ENCODE data around the gene USP40.
"Not testable (repeated sequence)": the region's sequence is repeated elsewhere in the genome, so short reads cannot be mapped to it uniquely, and the experiment has no call there.

The USP40 gene

GRCh38 chr2:233566141-233566956, at the start of gene USP40:
USP40 (minus strand) TSS chr2:233566782; CDS start chr2:233565554, 1,228 bp downstream.
- peak; percentile 3 to 38 (median 13) for DNase-seq (ENCODE audit: low read depth in 3 of 3, low spot score in 1 of 3)

- DNase-seq (ENCODE audit: low read depth in 3 of 3, low spot score in 1 of 3): no peak
These were observed 44.7 kb upstream of the USP40 start for GRCh38 chr2:233611284-233611683.

GRCh38 chr2:233605680-233606079, 39.1 kb upstream of the USP40 start:
- no peak for DNase-seq (ENCODE audit: low read depth in 3 of 3, low spot score in 1 of 3)

- DNase-seq (ENCODE audit: low read depth in 3 of 3, low spot score in 1 of 3): no peak
These were observed 38.2 kb upstream of the USP40 start for GRCh38 chr2:233604826-233605225.

- DNase-seq (ENCODE audit: low read depth in 3 of 3, low spot score in 1 of 3): no peak
These were observed 36.9 kb upstream of the USP40 start for GRCh38 chr2:233603520-233603919.

GRCh38 chr2:233602076-233602475, 35.5 kb upstream of the USP40 start:
- no peak for DNase-seq (ENCODE audit: low read depth in 3 of 3, low spot score in 1 of 3)

GRCh38 chr2:233600386-233600785, 33.8 kb upstream of the USP40 start:
- no peak for DNase-seq (ENCODE audit: low read depth in 3 of 3, low spot score in 1 of 3)

- no peak for DNase-seq (ENCODE audit: low read depth in 3 of 3, low spot score in 1 of 3)
These were observed 32.4 kb upstream of the USP40 start for GRCh38 chr2:233598952-233599351.

- DNase-seq (ENCODE audit: low read depth in 3 of 3, low spot score in 1 of 3): no peak
These were observed 30.9 kb upstream of the USP40 start for GRCh38 chr2:233597522-233597921.

- DNase-seq (ENCODE audit: low read depth in 3 of 3, low spot score in 1 of 3): no peak
These were observed 26.6 kb upstream of the USP40 start for GRCh38 chr2:233593201-233593600.

- not testable (repeated sequence) for DNase-seq (ENCODE audit: low read depth in 3 of 3, low spot score in 1 of 3)
These were observed 26.1 kb upstream of the USP40 start for GRCh38 chr2:233592706-233593105.

GRCh38 chr2:233588400-233588799, 21.8 kb upstream of the USP40 start:
- DNase-seq (ENCODE audit: low read depth in 3 of 3, low spot score in 1 of 3): no peak

- DNase-seq (ENCODE audit: low read depth in 3 of 3, low spot score in 1 of 3): no peak
These were observed 17.6 kb upstream of the USP40 start for GRCh38 chr2:233584210-233584609.

GRCh38 chr2:233583217-233583965, 16.8 kb upstream of the USP40 start:
- not testable (repeated sequence) for DNase-seq (ENCODE audit: low read depth in 3 of 3, low spot score in 1 of 3)

GRCh38 chr2:233577341-233577740, 10.8 kb upstream of the USP40 start:
- DNase-seq (ENCODE audit: low read depth in 3 of 3, low spot score in 1 of 3): not testable (repeated sequence)

- no peak for DNase-seq (ENCODE audit: low read depth in 3 of 3, low spot score in 1 of 3)
These were observed 5.9 kb upstream of the USP40 start for GRCh38 chr2:233572468-233572867.

GRCh38 chr2:233571462-233571861, 4.9 kb upstream of the USP40 start:
- DNase-seq (ENCODE audit: low read depth in 3 of 3, low spot score in 1 of 3): no peak

GRCh38 chr2:233571001-233571400, 4.4 kb upstream of the USP40 start:
- no peak for DNase-seq (ENCODE audit: low read depth in 3 of 3, low spot score in 1 of 3)

- DNase-seq (ENCODE audit: low read depth in 3 of 3, low spot score in 1 of 3): no peak
These were observed 869 bp downstream of the USP40 start for GRCh38 chr2:233565685-233566140.

GRCh38 chr2:233563663-233564430, 2.7 kb downstream of the USP40 start:
- no peak for DNase-seq (ENCODE audit: low read depth in 3 of 3, low spot score in 1 of 3)

All from stimulated activated CD4-positive, alpha-beta T cell treated with anti-CD3 and anti-CD28 coated beads, TNF-alpha, amount 100 ng/mL, for 1 hour (primary cell).